Islet precursor cell (in vitro differentiated cells): ENCODE measurements around the gene FGFR3.

ENCODE experiments used
- DNase-seq: peaks from one replicate; pipeline ENCODE4 v3.0.0-alpha.2; 2018

FGFR3 gene

GRCh38 chr4:1789552-1789951, 3.5 kb upstream of the FGFR3 start:
- no peak for DNase-seq

DNA sequence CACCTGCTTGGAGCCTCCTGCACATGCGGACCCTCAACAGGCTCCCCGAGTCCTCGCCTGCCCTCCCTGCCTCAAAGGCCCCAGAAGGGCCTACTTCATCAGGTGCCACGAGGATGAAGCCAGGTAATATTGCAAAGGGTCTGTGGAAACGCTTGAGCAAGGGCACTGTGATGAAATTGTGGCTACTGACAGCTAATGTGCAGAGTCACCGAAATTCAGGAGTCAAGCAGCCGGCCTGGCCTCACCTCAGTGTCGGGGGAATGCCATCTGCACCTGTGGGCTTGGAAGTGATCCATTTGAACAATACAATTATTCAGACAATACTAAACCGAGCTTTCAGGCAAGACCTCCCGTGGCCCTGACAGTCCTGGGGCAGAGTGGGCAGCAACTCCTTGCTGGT, 3.1 kb upstream of the FGFR3 start:
- no peak for DNase-seq

- no peak for DNase-seq
These were observed 798 bp upstream of the FGFR3 start for GRCh38 chr4:1792158-1792831.

DNA sequence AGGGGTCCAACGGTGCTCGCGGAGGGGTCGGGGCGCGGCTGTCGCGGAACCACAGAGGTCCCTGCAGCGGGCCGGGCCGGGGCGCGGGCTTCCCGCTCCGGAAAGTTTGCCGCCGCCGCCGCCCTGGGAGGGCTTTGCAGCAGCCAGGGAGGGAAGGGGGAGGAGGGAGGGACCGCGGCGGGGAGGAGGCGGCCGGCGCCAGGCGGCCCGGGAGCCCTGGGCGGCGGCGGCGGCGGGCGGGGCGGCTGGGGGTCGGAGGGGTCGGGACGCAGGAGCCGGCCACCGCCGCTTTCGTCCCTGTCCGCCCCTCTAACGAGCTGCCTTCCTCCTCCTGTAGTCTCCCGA, 375 bp downstream of the FGFR3 start:
- DNase-seq, result peak; percentile 73

- no peak for DNase-seq
These were observed 1.1 kb downstream of the FGFR3 start for GRCh38 chr4:1793940-1794808.

DNA sequence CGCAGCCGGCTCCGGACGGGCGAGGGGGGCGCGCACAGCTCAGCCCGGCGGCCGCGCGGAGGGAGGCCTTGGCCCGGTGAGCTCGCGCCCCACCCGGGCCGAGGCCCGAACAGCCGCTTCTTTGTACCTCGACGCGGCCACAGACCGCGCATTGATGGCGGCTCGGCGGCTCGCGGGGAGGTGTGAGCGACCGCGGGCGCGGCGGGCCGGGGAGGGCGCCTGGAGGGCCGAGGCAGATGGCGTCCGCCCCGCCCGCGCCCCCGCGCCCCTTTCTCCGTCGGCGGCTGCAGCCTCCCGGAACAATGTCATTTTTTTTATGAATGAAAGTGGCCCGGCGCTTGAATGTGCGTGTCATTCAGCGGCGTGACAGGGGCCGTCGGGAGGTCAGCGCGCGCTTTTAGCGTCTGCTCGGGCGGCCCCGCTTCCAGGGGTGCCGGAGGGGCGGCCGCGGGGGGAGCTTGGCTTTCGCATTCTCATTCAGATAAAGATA, 1.8 kb downstream of the FGFR3 start:
- DNase-seq, result no peak

DNA sequence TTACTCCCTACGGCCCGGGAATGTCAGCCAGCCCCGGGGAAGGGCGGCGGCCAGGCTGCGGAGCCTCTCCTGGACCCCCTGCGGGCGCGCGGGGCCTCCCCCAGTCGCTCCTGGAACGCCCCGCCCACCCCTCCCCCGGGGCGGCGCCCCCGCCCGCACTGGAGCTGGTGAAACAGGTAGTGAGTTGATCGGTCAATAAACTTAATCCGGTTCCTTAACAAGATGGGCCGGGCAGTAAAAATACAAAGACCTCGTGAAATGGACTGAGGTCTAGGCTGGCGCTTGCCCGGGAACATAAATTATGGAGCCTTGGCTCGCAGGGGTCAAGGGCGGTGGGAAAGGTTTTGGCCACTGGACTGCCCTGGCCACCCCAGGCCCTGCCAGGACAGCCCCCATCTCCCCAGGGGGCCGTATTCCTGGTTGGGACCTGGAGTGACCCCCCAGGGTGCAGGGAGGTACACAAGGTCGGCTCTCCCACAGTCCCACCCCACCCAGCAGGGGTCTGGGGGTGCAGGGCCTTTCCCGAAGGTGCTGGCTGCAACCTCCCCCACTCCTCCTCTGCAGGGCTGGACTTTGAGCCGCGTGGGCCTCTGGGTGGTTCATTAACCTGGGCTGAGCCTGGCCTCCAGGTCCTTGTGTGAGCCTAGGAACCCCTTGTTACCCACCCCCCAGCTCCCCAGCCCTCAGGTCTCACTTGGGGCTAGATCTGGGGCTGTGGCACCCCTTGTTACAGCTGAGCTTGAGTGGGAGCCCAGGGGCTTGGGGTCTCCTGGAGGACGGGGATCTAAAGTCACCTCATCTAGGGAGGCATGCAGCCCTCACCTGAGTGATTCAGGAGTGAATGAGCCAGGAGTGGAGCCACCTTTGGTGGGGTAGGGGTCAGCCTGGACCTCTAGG, 2.5 kb downstream of the FGFR3 start:
- no peak for DNase-seq

GRCh38 chr4:1796486-1797204, 3.6 kb downstream of the FGFR3 start:
- no peak for DNase-seq

DNA sequence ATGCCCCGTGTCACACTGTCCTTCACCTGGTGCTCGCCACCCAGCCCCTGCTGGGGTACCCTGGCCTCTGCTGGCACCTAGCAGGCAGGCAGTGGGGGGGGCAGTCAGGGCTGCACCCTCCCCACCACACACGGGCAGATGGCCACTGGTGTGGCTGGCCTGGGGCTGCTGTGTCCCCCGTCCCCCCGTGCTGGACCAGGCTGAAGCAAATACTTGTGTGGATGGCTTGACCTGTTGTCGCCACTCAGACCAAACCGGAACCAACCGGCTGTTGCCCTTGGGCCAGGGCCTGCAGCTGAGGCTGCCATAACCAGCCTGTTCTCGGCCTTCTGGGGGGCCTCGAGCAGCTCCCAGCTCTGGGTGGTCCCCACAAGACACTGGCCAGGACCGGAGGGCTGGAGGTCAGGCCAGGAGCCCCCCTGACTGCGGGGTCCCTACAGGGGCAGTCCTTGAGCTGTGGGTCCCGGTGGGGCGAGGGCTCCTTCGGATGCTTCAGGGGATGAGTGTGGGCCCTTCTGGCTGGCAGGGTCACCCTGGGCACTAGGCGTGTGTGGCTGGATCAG, 4.3 kb downstream of the FGFR3 start:
- no peak for DNase-seq

- no peak for DNase-seq
These were observed 4.9 kb downstream of the FGFR3 start for GRCh38 chr4:1797861-1798579.

GRCh38 chr4:1798580-1799386, 5.7 kb downstream of the FGFR3 start:
- DNase-seq, result no peak

GRCh38 chr4:1799387-1800375, 6.6 kb downstream of the FGFR3 start:
- no peak for DNase-seq

DNA sequence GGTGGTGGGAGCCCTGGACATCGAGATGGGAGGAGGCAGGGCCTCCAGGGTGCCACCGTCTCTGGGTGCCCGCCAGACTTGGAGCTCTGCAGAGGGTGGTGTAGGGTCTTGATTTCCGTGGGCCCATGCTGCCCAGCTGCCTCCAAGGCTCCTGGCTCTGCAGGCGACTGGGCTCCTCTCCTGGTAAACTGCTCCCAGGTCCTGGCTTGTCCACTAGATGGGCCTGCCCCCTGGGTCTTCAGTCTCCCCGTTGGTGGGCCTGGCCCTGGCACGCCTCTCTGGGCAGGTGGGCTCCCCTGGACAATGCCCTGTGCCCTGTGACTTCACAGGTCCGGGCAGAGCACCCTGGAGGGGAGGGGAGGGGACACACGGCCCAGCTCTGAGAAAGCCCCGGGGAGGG, 7.7 kb downstream of the FGFR3 start:
- DNase-seq, result no peak

DNA sequence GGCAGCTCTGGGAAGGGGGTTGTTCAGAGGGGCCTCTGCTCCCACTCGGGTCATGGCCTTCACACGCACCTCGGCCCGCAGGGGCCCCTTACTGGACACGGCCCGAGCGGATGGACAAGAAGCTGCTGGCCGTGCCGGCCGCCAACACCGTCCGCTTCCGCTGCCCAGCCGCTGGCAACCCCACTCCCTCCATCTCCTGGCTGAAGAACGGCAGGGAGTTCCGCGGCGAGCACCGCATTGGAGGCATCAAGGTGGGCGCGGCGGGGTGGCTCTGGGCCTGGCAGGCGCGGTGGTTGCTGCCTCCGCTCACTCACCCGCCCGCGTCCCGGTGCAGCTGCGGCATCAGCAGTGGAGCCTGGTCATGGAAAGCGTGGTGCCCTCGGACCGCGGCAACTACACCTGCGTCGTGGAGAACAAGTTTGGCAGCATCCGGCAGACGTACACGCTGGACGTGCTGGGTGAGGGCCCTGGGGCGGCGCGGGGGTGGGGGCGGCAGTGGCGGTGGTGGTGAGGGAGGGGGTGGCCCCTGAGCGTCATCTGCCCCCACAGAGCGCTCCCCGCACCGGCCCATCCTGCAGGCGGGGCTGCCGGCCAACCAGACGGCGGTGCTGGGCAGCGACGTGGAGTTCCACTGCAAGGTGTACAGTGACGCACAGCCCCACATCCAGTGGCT, 8.3 kb downstream of the FGFR3 start:
- DNase-seq, result no peak

GRCh38 chr4:1802151-1802715, 9.1 kb downstream of the FGFR3 start:
- no peak for DNase-seq

DNA sequence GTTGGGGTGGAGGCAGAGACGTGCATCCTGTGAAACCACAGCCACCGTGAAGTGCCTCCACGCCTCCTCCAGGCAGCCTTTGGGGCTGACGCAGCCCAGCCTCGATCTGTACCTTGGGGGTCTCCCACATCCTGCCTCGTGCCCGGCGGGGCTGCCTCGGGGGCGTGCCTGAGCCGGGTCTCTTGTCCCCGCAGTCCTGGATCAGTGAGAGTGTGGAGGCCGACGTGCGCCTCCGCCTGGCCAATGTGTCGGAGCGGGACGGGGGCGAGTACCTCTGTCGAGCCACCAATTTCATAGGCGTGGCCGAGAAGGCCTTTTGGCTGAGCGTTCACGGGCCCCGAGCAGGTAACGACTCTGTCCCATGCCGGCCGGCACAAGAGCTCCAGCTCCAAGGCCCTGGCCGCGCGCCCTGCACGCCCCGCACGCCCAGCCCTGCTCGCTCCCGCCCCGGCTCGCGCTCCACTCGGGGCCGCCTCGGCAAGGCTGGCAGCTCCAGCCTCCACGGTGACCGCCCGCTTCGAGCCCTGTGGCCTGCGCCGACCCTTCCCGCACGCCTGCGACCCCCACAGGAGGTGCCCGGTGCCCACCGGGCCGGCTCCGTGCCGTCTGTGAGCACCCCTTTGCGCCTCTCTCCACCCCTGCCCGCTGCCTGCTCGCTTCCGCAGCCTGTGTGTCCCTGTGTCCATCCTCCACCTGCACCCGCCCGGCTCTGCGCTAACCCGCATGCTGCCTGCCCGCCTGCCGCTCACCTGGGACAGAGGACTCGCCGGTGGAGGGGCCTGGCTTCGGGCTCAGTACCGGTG, 9.8 kb downstream of the FGFR3 start:
- DNase-seq, result no peak
